ENCODE results near the gene STPG4.
A peak's percentile ranks its signal among the peaks of the same experiment; 100 is the strongest.

STPG4 gene

GRCh38 chr2:47054868-47055267 lies 100.2 kb downstream of the STPG4 start:
- H3K27ac ChIP-seq (ENCODE audit: low read depth, low read length, severe bottlenecking): no peak overlapping the region
- whole genome bisulfite sequencing, 2 experiments (ENCODE audit: insufficient coverage in 2 of 2): 92% methylated on average over 2 of the region's 4 CpGs; no CpG with 5 or more reads in 1 of the 2 experiments
- H3K4me3 ChIP-seq (ENCODE audit: extremely low read depth, insufficient read depth, low read length, poor library complexity, severe bottlenecking): no peak overlapping the region
- no peaks in the 10 kb centered on the region for H3K9me3 ChIP-seq (ENCODE audit: control insufficient read depth, low read length)
- H3K4me1 ChIP-seq (ENCODE audit: control insufficient read depth, insufficient read depth, low read length, poor library complexity, severe bottlenecking): peaks cover 24% of the 10 kb centered on the region
- H3K36me3 ChIP-seq (ENCODE audit: control insufficient read depth, insufficient read depth, low read length): peaks cover 26% of the 10 kb centered on the region

- WGBS, 2 experiments (ENCODE audit: insufficient coverage in 2 of 2): 87 to 91% methylated on average over 7 of the region's 7 CpGs
- H3K4me1 ChIP-seq (ENCODE audit: control insufficient read depth, insufficient read depth, low read length, poor library complexity, severe bottlenecking): peaks cover 24% of the 10 kb centered on the region
- H3K36me3 ChIP-seq (ENCODE audit: control insufficient read depth, insufficient read depth, low read length): peaks cover 28% of the 10 kb centered on the region
- no peaks in the 10 kb centered on the region for H3K9me3 ChIP-seq (ENCODE audit: control insufficient read depth, low read length)
- no peak overlapping the region for H3K27ac ChIP-seq (ENCODE audit: low read depth, low read length, severe bottlenecking)
- H3K4me3 ChIP-seq (ENCODE audit: extremely low read depth, insufficient read depth, low read length, poor library complexity, severe bottlenecking): no peak overlapping the region
These were observed 101.0 kb downstream of the STPG4 start for GRCh38 chr2:47054036-47054555.

GRCh38 chr2:47052847-47053246 lies 102.3 kb downstream of the STPG4 start:
- H3K4me3 ChIP-seq (ENCODE audit: extremely low read depth, insufficient read depth, low read length, poor library complexity, severe bottlenecking): no peak overlapping the region
- H3K9me3 ChIP-seq (ENCODE audit: control insufficient read depth, low read length): no peaks in the 10 kb centered on the region
- H3K4me1 ChIP-seq (ENCODE audit: control insufficient read depth, insufficient read depth, low read length, poor library complexity, severe bottlenecking): peaks cover 20% of the 10 kb centered on the region
- peaks cover 37% of the 10 kb centered on the region for H3K36me3 ChIP-seq (ENCODE audit: control insufficient read depth, insufficient read depth, low read length)
- 94 to 96% methylated on average over 5 of the region's 7 CpGs for WGBS, 2 experiments (ENCODE audit: insufficient coverage in 2 of 2)
- no peak overlapping the region for H3K27ac ChIP-seq (ENCODE audit: low read depth, low read length, severe bottlenecking)

DNA sequence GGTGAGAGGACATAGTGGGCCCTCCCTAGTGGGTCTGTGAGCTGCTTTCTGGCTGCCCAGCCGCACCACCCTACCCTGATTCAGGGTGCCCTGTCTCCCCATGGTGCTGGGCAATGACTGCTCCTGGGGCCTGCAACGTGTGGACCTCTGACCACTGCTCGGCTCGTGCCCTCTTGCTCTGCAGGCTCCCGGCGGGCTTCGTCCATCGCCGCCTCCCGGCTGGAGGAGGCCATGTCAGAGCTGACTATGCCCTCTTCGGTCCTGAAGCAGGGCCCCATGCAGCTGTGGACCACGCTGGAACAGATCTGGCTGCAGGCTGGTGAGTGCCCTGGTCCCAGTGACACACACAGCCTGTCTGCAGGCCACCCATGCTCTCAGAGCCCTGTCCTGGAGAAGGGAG lies 103.5 kb downstream of the STPG4 start:
- 95 to 97% methylated on average over 12 of the region's 12 CpGs for WGBS, 2 experiments (ENCODE audit: insufficient coverage in 2 of 2)
- H3K36me3 ChIP-seq (ENCODE audit: control insufficient read depth, insufficient read depth, low read length): peaks cover 48% of the 10 kb centered on the region
- no peaks in the 10 kb centered on the region for H3K9me3 ChIP-seq (ENCODE audit: control insufficient read depth, low read length)
- peaks cover 8% of the 10 kb centered on the region for H3K4me1 ChIP-seq (ENCODE audit: control insufficient read depth, insufficient read depth, low read length, poor library complexity, severe bottlenecking)
- no peak overlapping the region for H3K4me3 ChIP-seq (ENCODE audit: extremely low read depth, insufficient read depth, low read length, poor library complexity, severe bottlenecking)
- H3K27ac ChIP-seq (ENCODE audit: low read depth, low read length, severe bottlenecking): no peak overlapping the region

GRCh38 chr2:47050762-47051161 lies 104.3 kb downstream of the STPG4 start:
- H3K4me1 ChIP-seq (ENCODE audit: control insufficient read depth, insufficient read depth, low read length, poor library complexity, severe bottlenecking): no peaks in the 10 kb centered on the region
- H3K9me3 ChIP-seq (ENCODE audit: control insufficient read depth, low read length): no peaks in the 10 kb centered on the region
- H3K27ac ChIP-seq (ENCODE audit: low read depth, low read length, severe bottlenecking): no peak overlapping the region
- 67 to 90% methylated on average over 1 to 4 of the region's 4 CpGs for WGBS, 2 experiments (ENCODE audit: insufficient coverage in 2 of 2)
- H3K36me3 ChIP-seq (ENCODE audit: control insufficient read depth, insufficient read depth, low read length): peaks cover 55% of the 10 kb centered on the region
- H3K4me3 ChIP-seq (ENCODE audit: extremely low read depth, insufficient read depth, low read length, poor library complexity, severe bottlenecking): no peak overlapping the region

DNA sequence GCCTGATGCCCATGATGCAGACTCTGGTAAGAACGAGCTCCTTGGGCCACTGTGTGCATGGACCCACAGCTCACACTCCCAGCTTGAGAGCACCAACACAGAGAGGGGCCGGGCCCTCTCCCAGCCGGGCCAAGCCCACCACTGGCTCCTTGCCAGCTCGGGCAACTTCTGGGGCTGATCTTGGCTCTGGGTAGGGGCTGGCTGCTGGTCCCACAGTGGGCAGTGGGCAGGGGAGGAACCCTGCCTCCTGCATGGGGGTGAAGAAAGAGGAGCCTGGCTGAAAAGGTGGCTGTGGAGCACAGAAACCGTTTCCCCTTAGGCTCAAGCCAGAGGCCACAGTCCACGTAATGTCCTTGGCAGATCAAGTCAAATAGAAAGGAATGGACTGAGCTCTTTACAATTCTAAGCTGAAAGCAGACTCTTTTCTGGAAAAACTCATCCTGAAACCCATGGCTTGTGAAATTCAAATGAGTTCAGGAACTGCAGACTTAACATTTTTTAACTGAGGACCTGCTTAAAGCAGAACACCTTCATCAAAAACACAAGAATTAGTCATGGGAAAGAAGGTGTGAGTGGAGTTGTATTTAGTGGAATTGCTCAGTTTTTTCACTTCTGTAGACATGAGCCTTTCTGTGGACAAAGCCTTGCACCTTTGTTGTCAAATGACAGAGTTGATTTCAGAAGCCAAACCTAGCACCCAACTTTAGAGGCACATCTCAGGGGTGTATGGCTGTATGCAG lies 104.9 kb downstream of the STPG4 start:
- Histone ChIP-seq H3K9me3 (ENCODE audit: control insufficient read depth, low read length) (no peaks in the 10 kb centered on the region), H3K4me3 (ENCODE audit: extremely low read depth, insufficient read depth, low read length, poor library complexity, severe bottlenecking) (no peak overlapping the region), H3K4me1 (ENCODE audit: control insufficient read depth, insufficient read depth, low read length, poor library complexity, severe bottlenecking) (no peaks in the 10 kb centered on the region), H3K27ac (ENCODE audit: low read depth, low read length, severe bottlenecking) (no peak overlapping the region), H3K36me3 (ENCODE audit: control insufficient read depth, insufficient read depth, low read length) (peaks cover 57% of the 10 kb centered on the region)
- WGBS, 2 experiments (ENCODE audit: insufficient coverage in 2 of 2): 91 to 93% methylated on average over 3 to 6 of the region's 6 CpGs

- WGBS, 2 experiments (ENCODE audit: insufficient coverage in 2 of 2): 100% methylated on average over 3 of the region's 3 CpGs
- Histone ChIP-seq H3K4me3 (ENCODE audit: extremely low read depth, insufficient read depth, low read length, poor library complexity, severe bottlenecking) (no peak overlapping the region), H3K27ac (ENCODE audit: low read depth, low read length, severe bottlenecking) (no peak overlapping the region), H3K9me3 (ENCODE audit: control insufficient read depth, low read length) (no peaks in the 10 kb centered on the region), H3K36me3 (ENCODE audit: control insufficient read depth, insufficient read depth, low read length) (peaks cover 61% of the 10 kb centered on the region), H3K4me1 (ENCODE audit: control insufficient read depth, insufficient read depth, low read length, poor library complexity, severe bottlenecking) (peaks cover under 1% of the 10 kb centered on the region)
These were observed 105.6 kb downstream of the STPG4 start for GRCh38 chr2:47049502-47049901.

DNA sequence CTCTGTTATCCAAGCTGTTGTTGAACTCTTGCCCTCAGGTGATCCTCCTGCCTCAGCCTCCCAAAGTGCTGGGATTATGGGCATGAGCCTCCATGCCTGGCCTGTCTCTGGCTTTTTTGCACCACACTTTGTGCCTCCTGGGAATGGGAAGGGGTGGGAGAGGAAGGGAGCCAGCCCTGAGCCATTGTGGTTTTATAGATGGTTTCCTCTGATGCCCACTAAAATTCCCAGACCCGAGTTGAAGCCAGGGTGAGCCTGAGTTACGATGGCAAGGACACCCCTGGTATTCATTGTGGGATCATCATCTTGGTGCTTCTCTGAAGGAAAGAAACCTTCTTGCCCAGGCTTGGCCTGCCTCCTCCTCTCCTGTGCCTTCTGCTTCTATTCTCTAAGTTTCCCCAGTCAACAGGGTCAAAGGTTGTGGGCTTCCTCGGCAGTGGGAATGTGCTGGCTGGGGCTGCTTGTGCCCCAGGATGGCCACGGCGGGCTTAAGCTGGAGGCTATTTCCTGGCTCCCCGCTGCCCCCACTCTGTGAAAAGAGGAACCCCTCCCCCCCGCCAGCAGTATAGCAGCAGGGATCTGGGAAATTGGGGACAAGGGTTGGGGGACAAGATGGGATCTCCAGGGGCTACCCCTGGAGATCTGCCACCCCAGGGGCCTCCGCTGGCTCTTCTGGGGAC lies 106.2 kb downstream of the STPG4 start:
- H3K4me3 ChIP-seq (ENCODE audit: extremely low read depth, insufficient read depth, low read length, poor library complexity, severe bottlenecking): no peak overlapping the region

DNA sequence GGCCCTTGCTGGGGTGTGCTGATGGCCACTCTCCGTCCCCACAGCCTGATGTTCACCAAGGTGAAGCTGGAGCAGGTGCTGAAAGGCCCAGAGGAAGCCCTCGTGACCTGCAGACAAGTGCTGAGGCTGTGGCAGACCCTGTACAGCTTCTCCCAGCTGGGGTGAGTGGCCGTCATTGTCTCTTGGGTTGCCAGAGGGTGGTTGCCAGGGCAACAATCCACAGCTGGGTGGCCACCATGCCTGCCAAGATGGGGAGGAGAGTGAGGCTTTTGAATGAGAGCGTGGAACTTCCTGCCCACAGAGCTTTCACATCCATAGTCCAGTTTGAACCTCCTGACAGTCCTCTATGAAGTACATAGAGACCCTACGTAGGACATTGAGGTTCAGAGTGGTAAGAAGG lies 108.8 kb downstream of the STPG4 start:
- H3K36me3 ChIP-seq (ENCODE audit: control insufficient read depth, insufficient read depth, low read length): peaks cover 44% of the 10 kb centered on the region
- H3K9me3 ChIP-seq (ENCODE audit: control insufficient read depth, low read length): no peaks in the 10 kb centered on the region
- peaks cover 31% of the 10 kb centered on the region for H3K4me1 ChIP-seq (ENCODE audit: control insufficient read depth, insufficient read depth, low read length, poor library complexity, severe bottlenecking)
- no peak overlapping the region for H3K4me3 ChIP-seq (ENCODE audit: extremely low read depth, insufficient read depth, low read length, poor library complexity, severe bottlenecking)
- no peak overlapping the region for H3K27ac ChIP-seq (ENCODE audit: low read depth, low read length, severe bottlenecking)
- WGBS, 2 experiments (ENCODE audit: insufficient coverage in 2 of 2): 76 to 97% methylated on average over 3 of the region's 5 CpGs

More for the DNA sequence above, 106.2 kb downstream of the STPG4 start:
- Histone ChIP-seq H3K4me1 (ENCODE audit: control insufficient read depth, insufficient read depth, low read length, poor library complexity, severe bottlenecking) (peaks cover 6% of the 10 kb centered on the region), H3K9me3 (ENCODE audit: control insufficient read depth, low read length) (no peaks in the 10 kb centered on the region), H3K27ac (ENCODE audit: low read depth, low read length, severe bottlenecking) (no peak overlapping the region), H3K36me3 (ENCODE audit: control insufficient read depth, insufficient read depth, low read length) (peaks cover 58% of the 10 kb centered on the region)
- WGBS, 2 experiments (ENCODE audit: insufficient coverage in 2 of 2): 83 to 100% methylated on average over 3 to 4 of the region's 8 CpGs

DNA sequence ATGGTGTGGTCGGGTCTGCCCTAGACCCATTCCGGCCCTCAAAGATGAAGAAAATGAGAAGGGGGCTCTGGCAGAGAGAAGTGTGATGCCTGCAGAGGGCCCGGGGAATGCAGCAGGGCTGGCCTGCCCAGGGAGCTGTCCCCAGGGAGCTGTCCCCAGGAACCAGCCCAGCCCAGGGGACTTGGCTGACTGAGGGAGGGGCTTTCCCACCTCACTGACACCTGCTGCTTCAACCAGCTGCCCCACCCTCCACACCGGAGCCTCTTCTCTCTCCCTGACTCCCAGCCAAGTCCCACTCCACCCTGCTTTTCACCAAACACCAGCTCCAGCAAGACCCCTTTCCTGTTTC lies 111.2 kb downstream of the STPG4 start:
- WGBS, 2 experiments (ENCODE audit: insufficient coverage in 2 of 2): 73 to 81% methylated on average over 3 to 4 of the region's 4 CpGs
- H3K4me1 ChIP-seq (ENCODE audit: control insufficient read depth, insufficient read depth, low read length, poor library complexity, severe bottlenecking): peaks cover 44% of the 10 kb centered on the region
- peak overlapping the region; percentile 93 for H3K27ac ChIP-seq (ENCODE audit: low read depth, low read length, severe bottlenecking)
- peaks cover 39% of the 10 kb centered on the region for H3K36me3 ChIP-seq (ENCODE audit: control insufficient read depth, insufficient read depth, low read length)
- no peaks in the 10 kb centered on the region for H3K9me3 ChIP-seq (ENCODE audit: control insufficient read depth, low read length)
- H3K4me3 ChIP-seq (ENCODE audit: extremely low read depth, insufficient read depth, low read length, poor library complexity, severe bottlenecking): no peak overlapping the region

All from mesodermal cell (in vitro differentiated cells).